Stimulated activated CD4-positive, alpha-beta T cell treated with anti-CD3 and anti-CD28 coated beads, Interleukin-1b, Interleukin-23, amount 100 ng/mL, for 4 hours (primary cell): ENCODE measurements around the gene MFSD8.
"Not testable (repeated sequence)": the region's sequence is repeated elsewhere in the genome, so short reads cannot be mapped to it uniquely, and the experiment has no call there.

Experiments
- DNase-seq, 2 donors: peaks; one replicate each; pipeline ENCODE4 v3.0.0-alpha.2; 2020; ENCODE audit warnings: low read depth in 2 of 2

MFSD8 gene

DNA sequence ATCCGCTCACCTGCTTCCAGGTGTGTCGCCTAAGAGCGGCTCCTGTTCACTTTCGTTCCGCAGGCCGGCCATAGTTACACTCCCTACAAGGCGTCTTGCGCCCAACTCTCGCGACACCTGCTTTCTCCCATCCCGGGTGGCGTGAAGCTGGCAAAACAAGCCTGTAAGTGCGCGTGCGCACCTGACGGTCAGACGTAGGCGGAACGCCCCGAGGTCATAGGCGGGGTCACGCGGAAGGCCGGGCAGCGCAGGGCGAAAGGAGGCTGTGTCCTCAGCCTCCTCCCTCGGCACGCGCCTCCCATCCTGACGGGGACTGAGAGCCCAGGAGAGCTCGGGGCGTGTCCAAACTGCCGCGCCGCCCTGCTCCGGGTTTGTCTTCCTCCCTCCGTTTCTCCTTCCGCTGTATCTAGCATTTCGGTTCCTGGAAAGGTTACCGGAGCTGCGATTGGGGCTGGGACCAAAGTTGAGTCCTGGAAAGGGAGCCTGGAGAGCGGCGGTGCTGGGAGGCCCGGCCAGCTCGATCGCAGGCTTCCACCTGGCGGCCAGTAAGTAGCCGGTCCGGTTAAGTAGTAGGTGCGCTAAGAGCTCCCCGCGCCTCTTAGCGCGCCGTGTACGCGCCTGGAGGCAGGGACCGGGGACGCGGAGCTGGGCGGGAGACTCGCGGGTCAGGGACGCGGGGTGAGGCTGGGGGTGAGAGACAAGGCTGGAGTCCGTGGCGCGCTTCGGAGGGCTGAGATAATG is at the start of gene MFSD8, which contains the start of gene ABHD18:
MFSD8 (minus strand) TSS at position 112 of the 741 bp plus-strand sequence; CDS start at position 72, 40 bp downstream.
ABHD18 (plus strand) TSS at position 345 of the 741 bp plus-strand sequence. CDS start 17,550 bp downstream, outside the sequence.
- peak; percentile 97 for DNase-seq

- DNase-seq = no peak
These were observed 44.5 kb upstream of the MFSD8 start for GRCh38 chr4:128009428-128009827.

DNA sequence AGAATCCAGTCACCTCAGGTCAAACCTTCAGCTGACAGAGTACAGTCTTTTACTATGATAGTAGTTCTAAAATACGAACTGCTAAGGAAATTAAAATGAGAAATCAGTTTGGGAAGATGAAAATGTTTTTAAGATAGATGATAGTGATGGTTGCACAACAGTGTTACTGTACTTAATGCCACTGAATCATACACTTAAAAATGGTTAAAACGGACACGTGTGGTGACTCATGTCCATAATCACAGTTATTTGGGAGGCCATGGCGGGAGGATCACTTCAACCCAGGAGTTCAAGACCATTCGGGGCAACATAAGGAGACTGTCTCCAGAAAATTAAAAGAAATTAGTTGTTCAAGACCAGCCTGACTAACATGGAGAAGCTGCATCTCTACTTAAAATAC is 41.6 kb upstream of the MFSD8 start:
- DNase-seq = no peak

- no peak for DNase-seq
These were observed 32.8 kb upstream of the MFSD8 start for GRCh38 chr4:127997534-127998388.

- not testable (repeated sequence) for DNase-seq
These were observed 31.5 kb upstream of the MFSD8 start for GRCh38 chr4:127996521-127996920.

DNA sequence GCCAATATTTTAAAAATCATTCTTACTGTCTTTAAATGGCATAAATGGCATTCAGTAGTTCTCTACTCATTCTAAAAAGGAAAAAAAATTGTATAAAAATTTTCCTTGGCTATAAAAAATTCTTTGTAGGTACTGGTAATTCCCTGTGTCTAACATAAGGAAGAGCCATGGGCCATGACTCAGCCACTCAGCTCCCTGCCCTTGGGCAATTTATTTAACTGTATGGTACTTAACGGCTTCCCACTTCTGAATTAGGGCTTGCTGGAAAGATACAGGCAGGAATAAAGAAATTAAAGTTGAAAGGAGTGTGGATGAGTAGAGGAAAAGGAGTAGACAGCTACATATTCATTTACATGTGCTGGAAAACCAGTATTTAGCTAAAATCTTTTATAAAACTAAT is 30.8 kb upstream of the MFSD8 start:
- no peak for DNase-seq

DNA sequence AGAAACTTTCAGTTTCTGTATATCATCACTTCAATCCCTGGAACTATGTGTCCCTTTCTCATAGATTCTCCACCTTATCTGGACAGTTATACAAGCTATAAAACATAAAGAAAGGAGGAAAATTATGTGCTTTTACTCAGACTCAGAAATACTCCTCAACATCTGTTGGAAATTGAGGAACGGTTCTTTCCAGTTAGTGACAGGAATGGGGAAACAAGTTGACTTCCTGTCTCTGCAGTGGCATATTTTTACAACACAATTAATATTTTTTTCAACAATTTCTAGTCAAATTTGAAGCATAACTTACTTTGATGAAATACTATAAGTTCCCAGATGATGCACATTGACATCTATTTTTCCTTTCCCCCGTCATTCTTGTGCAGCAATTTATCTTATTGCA is 28.2 kb upstream of the MFSD8 start:
- DNase-seq = no peak

- DNase-seq = no peak
These were observed 23.7 kb upstream of the MFSD8 start for GRCh38 chr4:127988638-127989037.

DNA sequence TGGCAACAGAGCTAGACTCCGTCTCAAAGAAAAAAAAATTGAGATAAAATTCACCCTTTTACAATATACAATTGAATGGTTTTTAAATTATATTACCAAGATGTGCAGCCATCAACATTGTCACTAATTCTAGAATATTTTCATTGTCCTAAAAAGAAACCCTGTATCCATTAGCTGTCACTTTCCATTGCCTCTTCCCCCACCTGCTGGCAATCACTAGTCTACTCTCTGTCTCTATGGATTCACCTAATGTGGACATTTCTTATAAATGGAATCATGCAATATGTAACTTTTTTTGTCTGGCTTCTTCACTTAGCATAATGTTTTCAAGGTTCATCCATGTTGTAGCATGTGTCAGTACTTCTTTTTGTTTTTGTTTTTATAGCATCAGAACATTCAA is 21.0 kb upstream of the MFSD8 start:
- DNase-seq = no peak

DNA sequence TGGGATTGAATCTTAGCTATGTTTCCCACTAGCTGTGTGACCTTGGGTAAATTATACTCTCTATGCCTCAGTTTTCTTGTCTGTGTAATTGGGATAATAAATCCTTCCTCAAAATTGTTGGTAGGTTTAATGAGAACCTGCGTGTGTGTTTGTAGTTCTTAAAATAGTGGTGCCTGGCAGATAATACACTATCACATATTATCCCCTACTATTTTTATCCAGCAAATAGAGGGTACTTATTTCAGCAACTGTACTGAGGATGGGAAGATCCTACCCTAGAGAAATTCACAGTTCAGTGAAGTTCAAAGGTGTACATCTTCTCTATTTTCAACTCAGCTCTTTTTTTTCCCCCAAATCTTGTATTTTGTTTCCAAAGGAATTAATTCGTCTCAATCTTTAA is 17.5 kb upstream of the MFSD8 start:
- no peak for DNase-seq

DNA sequence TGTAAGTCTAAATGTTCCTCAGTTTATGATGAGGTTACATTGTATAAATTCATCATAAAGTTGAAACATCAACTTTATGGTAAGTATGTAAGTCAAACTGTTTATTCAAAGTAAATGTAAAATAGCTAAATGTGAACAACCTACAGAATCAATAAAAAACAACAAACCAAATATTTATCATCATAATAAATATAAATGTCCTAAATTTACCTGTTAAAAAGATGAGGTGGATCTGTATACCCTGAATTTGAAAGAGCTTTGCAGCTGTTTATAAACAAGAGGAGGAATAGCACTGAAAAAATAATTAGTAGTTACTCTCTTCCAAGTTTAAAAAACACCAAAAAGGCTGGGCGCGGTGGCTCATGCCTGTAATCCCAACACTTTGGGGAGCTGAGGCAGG is 14.0 kb upstream of the MFSD8 start:
- no peak for DNase-seq

GRCh38 chr4:127975121-127975770 is 10.3 kb upstream of the MFSD8 start:
- no peak for DNase-seq

DNA sequence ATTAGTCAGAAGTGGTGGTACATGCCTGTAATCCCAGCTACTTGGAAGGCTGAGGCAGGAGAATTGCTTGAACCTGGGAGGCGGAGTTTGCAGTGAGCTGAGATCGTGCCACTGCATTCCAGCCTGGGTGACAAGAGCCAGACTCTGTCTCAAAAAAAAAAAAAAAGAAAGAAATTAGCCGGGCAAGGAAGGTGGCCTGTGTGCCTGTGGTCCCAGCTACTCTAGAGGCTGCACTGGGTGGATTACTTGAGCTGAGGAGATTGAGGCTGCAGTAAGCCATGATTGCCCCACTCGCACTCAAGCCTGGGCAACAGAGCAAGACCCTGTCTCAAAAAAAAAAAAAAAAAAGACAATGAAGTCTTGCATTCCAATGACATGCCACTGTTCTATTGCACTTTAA is 6.0 kb upstream of the MFSD8 start:
- DNase-seq = not testable (repeated sequence)

DNA sequence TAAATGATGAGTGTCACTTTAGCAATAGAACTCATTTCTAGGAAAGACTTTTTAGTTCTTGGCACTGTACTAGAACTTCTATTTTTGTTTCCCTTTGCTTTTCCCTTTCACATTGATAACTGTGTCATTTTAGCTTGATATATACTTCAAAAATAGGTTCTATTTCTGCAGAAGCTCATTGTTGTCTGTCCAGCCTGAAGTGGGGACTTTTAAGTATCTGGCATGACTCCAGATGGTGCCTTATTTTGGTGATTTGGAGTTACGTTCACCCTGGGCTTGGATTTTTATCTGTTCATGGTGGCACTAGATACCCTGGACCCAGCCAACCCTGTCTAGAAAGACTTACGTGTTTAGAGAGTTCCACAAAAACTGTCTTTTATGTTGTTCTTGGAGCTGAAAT is 3.6 kb upstream of the MFSD8 start:
- DNase-seq = no peak

DNA sequence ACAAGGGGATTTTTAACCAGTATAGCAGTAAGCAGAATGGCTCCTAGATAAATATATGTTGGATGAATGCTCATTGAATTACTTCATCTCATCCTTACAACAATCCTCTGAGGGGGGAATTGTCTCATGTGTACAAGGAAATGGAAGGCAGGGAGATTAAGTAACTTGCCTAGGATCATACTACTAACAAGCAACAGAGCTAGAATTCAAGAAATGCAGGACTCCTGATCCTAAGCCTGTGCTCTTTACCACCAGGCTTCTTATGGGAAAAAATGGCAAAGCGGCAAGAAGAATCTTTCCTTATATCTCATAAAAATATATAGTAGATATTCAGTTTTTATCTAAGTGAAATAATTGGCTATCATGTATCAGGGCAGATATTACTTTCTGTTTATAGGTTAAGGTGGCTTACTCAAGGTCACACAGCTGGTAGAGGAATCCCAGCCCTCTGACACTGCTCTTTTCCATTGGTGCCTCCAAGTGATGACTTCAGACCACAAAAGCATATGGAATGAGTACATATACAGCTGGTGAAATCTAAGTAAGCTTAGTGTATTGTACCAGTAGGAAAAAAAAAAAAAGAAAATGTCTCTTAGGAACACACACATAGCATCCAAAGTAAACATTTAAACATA is 2.3 kb upstream of the MFSD8 start:
- DNase-seq = no peak

DNA sequence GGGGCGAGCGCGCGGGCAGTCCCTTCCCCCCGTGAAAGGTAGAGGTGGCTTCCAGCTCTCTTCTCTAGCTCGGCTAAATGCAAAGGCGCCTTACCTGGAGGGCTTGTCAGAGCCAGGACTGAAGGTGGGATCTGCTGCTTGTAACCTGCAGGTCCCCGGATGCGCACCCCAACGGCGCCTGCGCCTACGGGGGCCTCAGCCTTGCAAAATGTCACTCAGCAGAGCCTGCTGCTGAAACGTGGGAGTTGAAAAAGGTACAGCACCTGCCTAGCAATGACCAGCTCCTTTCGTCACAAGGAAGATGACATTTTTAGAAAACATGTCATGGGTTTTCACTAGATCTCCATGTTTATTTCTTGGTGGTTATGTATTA is 816 bp upstream of the MFSD8 start:
- peak; percentile 55 for DNase-seq

DNA sequence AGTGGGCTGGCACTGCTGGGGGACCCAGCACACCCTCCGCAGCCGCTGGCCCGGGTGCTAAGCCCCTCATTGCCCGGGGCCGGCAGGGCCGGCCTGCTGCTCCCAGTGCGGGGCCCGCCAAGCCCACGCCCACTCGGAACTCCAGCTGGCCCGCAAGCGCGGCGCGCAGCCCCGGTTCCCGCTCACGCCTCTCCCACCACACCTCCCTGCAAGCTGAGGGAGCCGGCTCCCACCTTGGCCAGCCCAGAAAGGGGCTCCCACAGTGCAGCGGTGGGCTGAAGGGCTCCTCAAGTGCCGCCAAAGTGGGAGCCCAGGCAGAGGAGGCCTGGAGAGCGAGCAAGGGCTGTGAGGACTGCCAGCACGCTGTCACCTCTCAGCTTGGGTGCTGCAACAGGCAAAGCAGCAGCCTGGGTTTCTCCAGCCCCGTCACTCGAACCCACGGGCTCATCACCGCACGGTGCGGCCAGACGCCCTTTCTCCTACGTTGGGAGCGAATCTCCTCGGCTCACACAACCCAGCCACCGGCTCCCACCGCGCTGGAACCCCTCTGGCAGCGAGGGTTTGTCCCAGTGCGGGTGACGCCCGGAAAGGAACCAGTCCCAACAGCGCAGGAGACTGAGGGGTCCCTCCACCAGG is 429 bp downstream of the MFSD8 start:
- not testable (repeated sequence) for DNase-seq

DNA sequence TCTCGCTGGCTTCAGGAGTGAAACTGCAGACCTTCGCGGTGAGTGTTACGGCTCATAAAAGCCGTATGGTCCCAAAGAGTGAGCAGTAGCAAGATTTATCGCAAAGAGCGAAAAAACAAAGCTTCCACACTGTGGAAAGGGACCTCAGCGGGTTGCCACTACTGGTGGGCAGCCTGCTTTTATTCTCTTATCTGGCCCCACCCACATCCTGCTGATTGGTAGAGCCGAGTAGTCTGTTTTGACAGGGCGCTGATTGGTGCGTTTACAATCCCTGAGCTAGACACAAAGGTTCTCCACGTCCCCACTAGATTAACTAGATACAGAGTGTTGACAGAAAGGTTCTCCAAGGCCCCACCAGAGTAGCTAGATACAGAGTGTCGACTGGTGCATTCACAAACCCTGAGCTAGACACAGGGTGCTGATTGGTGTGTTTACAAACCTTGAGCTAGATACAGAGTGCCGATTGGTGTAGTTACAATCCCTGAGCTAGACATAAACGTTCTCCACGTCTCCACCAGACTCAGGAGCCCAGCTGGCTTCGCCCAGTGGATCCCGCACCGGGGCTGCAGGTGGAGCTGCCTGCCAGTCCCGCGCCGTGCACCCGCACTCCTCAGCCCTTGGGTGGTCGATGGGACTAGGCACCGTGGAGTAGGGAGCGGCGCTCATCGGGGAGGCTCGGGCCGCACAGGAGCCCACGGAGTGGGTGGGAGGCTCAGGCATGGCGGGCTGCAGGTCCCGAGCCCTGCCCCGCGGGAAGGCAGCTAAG is 1.2 kb downstream of the MFSD8 start:
- DNase-seq = not testable (repeated sequence)

- DNase-seq = no peak
These were observed 5.2 kb downstream of the MFSD8 start for GRCh38 chr4:127959794-127960193.

- no peak for DNase-seq
These were observed 7.9 kb downstream of the MFSD8 start for GRCh38 chr4:127957105-127957504.

GRCh38 chr4:127936974-127937373 is 28.0 kb downstream of the MFSD8 start:
- DNase-seq = no peak
